Natural killer cell treated with Interleukin-12 subunit alpha and Interleukin-12 subunit beta and Interleukin-15 and Interleukin-18, amount 100 ng/mL, for 72 hours (primary cell): ENCODE measurements around the gene SLC24A5. TPM values are rescaled to one million over a fixed set of nuclear protein-coding genes. Genes with fewer than 3 reads are reported as not detected.

ENCODE experiments used
- ATAC-seq, 2 donors: fragments of 150-1000 bp; cut with Tn5 transposase in 1 of 2; sonication (Bioruptor Pico), chemical (Tn5 transposase) in 1 of 2; 2 replicates each; pipeline ENCODE4 v1.10.0; 2021
- DNase-seq: peaks from one replicate; pipeline ENCODE4 v3.0.0; 2022; ENCODE audit warnings: low spot score
- H3K27ac Mint-ChIP-seq, 2 donors: 1 replicate in 1 of 2; 2 replicates in 1 of 2; pipeline ENCODE4 v1.8.0; 2022; ENCODE audit warnings: mixed read lengths in 2 of 2, mild to moderate bottlenecking in 1 of 2, moderate library complexity in 1 of 2
- H3K27me3 Mint-ChIP-seq, 2 donors: 1 replicate in 1 of 2; 2 replicates in 1 of 2; pipeline ENCODE4 v1.8.0; 2022; ENCODE audit warnings: mixed read lengths in 2 of 2
- H3K36me3 Mint-ChIP-seq: one replicate; pipeline ENCODE4 v1.8.0; 2022; ENCODE audit warnings: mixed read lengths
- H3K4me1 Mint-ChIP-seq, 2 donors: 1 replicate in 1 of 2; 2 replicates in 1 of 2; pipeline ENCODE4 v1.8.0; 2022; ENCODE audit warnings: low read depth in 2 of 2, mixed read lengths in 2 of 2, mild to moderate bottlenecking in 1 of 2
- H3K4me3 Mint-ChIP-seq: one replicate; pipeline ENCODE4 v1.8.0; 2022; ENCODE audit warnings: mixed read lengths
- H3K9me3 Mint-ChIP-seq: 2 replicates; pipeline ENCODE4 v1.8.0; 2022; ENCODE audit warnings: mixed read lengths
- total RNA-seq, 2 donors: library from RNA; stranded (reverse); gene quantifications; one replicate each; pipeline ENCODE4 v1.2.3, GENCODE V29; 2022

Gene SLC24A5
- total RNA-seq, 2 donors from 2014 or later: not detected

DNA sequence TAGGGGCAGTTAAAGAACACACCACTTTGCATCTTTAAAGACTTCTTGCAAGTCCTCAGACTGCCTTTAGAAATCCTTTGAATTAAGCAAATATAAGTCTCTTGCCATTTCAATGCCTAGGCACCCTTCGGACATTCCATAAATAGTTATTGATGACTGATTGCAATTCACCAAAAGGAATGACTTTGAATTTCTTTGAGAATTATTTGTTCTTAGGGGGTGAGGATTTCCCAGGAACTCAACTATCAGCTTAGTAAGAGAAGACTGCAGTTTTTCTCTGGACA is 57.8 kb downstream of the SLC24A5 start:
- no peak for ATAC-seq
- Mint-ChIP-seq H3K4me3 (peak overlapping the region; percentile 36), H3K27ac (no peak overlapping the region), H3K27me3 (peaks cover 14 to 16% of the 10 kb centered on the region in 2 donors), H3K4me1 (peaks cover 9 to 10% of the 10 kb centered on the region in 2 donors), H3K9me3 (no peaks in the 10 kb centered on the region), H3K36me3 (no peaks in the 10 kb centered on the region)
- DNase-seq: no peak

DNA sequence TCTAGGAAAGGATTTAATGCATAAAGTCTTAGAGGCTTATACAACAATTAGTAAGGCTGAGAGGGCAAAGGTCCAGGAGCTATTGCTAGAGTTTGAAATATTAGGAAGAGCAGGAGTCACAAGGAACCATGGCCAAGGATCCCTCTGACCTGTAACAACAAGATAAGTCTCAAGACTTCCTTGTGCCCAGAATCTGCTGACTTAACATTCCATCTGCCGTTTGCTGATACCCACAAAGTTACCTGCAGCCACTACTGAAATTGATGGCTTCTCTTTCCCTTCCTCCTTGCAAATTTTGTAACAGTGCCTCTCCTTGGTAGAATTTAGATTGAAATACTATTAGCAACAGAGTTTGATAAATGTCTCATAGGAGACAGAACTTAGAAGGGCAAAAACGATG is 62.0 kb downstream of the SLC24A5 start:
- H3K4me1 Mint-ChIP-seq: no peaks in the 10 kb centered on the region
- H3K27ac Mint-ChIP-seq: no peak overlapping the region
- DNase-seq: no peak
- no peak overlapping the region for H3K4me3 Mint-ChIP-seq
- H3K27me3 Mint-ChIP-seq: peaks cover 17 to 40% of the 10 kb centered on the region in 2 donors
- ATAC-seq: no peak
- no peaks in the 10 kb centered on the region for H3K36me3 Mint-ChIP-seq
- H3K9me3 Mint-ChIP-seq: no peaks in the 10 kb centered on the region

DNA sequence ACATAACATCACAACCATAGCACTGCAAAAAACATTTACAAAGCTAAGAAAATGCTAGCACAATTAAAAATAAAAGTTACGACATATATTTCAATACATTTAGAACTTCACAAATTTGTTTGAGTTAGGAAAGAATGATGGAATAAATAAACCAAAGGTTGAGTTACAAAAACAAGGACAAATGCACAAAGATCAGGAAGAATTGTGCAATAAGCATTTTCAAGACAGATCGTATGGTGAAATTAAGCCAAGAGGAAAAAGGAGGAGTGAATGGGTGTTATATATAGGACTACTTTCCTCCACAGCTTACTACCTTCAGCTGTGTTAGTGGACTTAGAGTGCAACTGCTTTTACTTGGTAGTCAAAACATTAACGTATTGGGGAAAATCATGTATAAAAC is 64.7 kb downstream of the SLC24A5 start:
- H3K4me1 Mint-ChIP-seq: no peaks in the 10 kb centered on the region
- DNase-seq (no peak), ATAC-seq (no peak)
- H3K4me3 Mint-ChIP-seq: no peak overlapping the region
- no peaks in the 10 kb centered on the region for H3K9me3 Mint-ChIP-seq
- no peaks in the 10 kb centered on the region for H3K36me3 Mint-ChIP-seq
- no peak overlapping the region for H3K27ac Mint-ChIP-seq
- peaks cover 14 to 32% of the 10 kb centered on the region in 2 donors for H3K27me3 Mint-ChIP-seq

DNA sequence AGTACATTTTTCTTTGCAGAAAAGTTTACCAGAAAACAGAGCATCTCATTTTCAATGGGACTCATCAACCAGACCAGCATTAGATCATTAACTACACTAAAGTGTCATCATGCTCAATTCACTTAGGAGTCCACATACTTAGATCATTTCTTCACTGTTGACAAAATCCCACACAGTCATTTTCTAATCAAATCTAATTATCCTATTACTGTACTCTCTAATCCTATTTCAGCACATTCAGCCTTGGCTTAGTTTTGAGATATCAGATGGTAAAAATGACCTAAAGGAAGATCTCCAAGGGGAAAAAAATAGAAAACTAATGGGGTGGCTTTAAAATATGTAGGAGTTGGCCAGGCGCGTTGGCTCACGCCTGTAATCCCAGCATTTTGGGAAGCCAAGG is 65.5 kb downstream of the SLC24A5 start:
- H3K9me3 Mint-ChIP-seq: peaks cover 4% of the 10 kb centered on the region
- peaks cover 18 to 40% of the 10 kb centered on the region in 2 donors for H3K27me3 Mint-ChIP-seq
- no peak for DNase-seq
- no peak overlapping the region for H3K27ac Mint-ChIP-seq
- ATAC-seq: no peak
- H3K4me1 Mint-ChIP-seq: no peaks in the 10 kb centered on the region
- no peaks in the 10 kb centered on the region for H3K36me3 Mint-ChIP-seq
- no peak overlapping the region for H3K4me3 Mint-ChIP-seq

DNA sequence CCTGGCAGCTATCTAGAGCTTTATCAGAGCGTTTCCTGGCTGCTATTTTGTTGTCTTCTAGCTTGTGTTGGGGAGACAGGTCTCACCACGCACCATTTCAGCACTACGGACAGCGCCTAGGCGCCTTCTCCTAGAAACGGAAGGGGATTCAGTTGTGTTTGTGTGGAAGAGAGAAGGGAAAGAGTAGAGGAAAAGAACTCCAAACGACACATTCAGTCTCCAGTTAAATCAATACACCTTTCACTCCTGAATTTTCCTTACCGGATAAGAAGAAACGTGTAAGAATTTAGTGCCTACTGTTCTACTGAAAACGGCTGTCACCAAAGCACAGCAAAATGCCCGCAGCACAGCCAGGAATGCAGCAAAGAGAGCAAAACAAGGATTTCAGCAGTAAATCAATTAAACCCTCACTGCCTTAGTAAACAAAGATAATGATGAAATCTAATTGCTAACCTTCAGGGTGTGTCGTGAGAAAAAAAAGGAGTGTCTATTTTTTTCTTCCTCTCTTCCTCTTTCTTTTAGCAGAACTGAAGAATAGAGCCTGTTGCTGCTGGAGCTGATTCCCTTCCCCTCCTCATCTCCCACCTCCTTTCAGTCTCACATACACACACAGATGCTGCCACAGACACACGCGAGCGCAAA is 70.3 kb downstream of the SLC24A5 start:
- H3K4me1 Mint-ChIP-seq: peaks cover 0 to 2% of the 10 kb centered on the region in 2 donors
- DNase-seq (no peak), ATAC-seq (no peak)
- H3K27ac Mint-ChIP-seq: no peak overlapping the region
- H3K9me3 Mint-ChIP-seq: peaks cover 9% of the 10 kb centered on the region
- peaks cover 19 to 27% of the 10 kb centered on the region in 2 donors for H3K27me3 Mint-ChIP-seq
- H3K36me3 Mint-ChIP-seq: no peaks in the 10 kb centered on the region
- no peak overlapping the region for H3K4me3 Mint-ChIP-seq

DNA sequence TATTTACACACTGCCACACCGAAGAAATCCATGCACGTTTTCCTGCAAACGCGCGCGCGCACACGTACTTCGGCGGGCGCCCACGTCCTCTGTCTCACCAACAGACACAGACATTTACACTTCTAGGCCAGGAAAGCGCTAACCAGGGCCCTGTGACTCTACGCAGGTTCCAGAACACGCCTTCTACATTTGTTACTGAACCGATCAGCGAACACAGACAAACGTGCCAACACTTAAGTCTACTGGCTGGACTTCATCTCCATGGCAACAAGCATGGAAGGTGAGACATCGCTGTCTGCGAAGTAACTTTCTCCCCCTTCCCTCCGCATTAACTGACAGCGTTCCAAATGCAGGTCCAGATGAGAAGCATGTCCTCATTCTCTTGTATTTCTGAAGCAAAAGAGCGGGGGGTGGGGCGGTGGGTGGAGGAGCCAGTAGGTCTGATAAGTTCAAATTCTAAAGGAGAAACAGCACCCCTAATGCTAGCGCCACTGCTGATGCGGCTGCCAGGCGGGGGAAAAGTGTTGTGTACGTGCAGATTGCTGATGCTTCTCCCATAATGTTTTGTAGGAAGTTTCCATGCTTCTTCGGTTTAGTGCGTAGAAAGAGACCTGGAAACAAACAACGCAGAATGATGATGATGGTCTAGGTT is 70.9 kb downstream of the SLC24A5 start, which contains the start of gene CTXN2:
Gene CTXN2 (plus strand): TSS at position 92 of the 652 bp plus-strand sequence. CDS start 9,636 bp downstream, outside the sequence.
- H3K27me3 Mint-ChIP-seq: peaks cover 17 to 30% of the 10 kb centered on the region in 2 donors
- H3K4me3 Mint-ChIP-seq: no peak within 1 kb of the TSS
- ATAC-seq (no peak), DNase-seq (no peak)
- H3K27ac Mint-ChIP-seq: no peak within 1 kb of the TSS
- peaks cover 0 to 2% of the 10 kb centered on the region in 2 donors for H3K4me1 Mint-ChIP-seq
- H3K9me3 Mint-ChIP-seq: peaks cover 9% of the 10 kb centered on the region
- no peaks in the 10 kb centered on the region for H3K36me3 Mint-ChIP-seq

Other genes with a start within 250 kb of the SLC24A5 start
- gene MYEF2, start 57.3 kb downstream of the SLC24A5 start, total RNA-seq: 10 to 100 TPM in 1 of 2 donors, 1 to 10 TPM in 1; 8.9 to 16.4 TPM
- not detected for gene CTXN2, start 70.7 kb downstream of the SLC24A5 start, total RNA-seq
- not detected for gene SLC12A1, start 85.3 kb downstream of the SLC24A5 start, total RNA-seq
- gene DUT, start 210.4 kb downstream of the SLC24A5 start, total RNA-seq: 100 to 1,000 TPM; 126 to 258 TPM